HCT116 (cell line): ENCODE results near the gene GMEB1. TPM values are rescaled to one million over a fixed set of nuclear protein-coding genes. Genes with fewer than 3 reads are reported as not detected.

Source experiments
- ATAC-seq: fragments of 200-7000 bp; cut with Tn5 transposase; 2 replicates; pipeline ENCODE4 v1.9.1; 2020; ENCODE audit warnings: mild to moderate bottlenecking, moderate library complexity
- BruUV-seq: library from RNA; stranded (reverse); fragments of 400-500 nt; replicated peaks from 2 replicates; lab custom pipeline; 2021; lab: Mats Ljungman, UMichigan
- CTCF ChIA-PET: fragments of 300-600 bp; sonication (Branson Sonifier 250); formaldehyde crosslinking; loops from one replicate; lab custom pipeline; 2021; ENCODE audit warnings: antibody characterized with exemption; lab: Charles Lee
- POLR2A ChIA-PET: fragments of 300-600, 350-600 bp; sonication (Branson Sonifier 250); formaldehyde crosslinking; loops from one replicate; lab custom pipeline; 2021; ENCODE audit warnings: antibody characterized with exemption; lab: Charles Lee
- RAD21 ChIA-PET, 2 experiments: fragments of 300-600 bp; sonication (Branson Sonifier 250); formaldehyde crosslinking; loops; one replicate each; lab custom pipeline; 2023; ENCODE audit warnings: low total read pairs in 2 of 2; ENCODE audit not compliant: uncharacterized antibody in 2 of 2, unreplicated experiment in 2 of 2, low non-redundant PET in 1 of 2; lab: Charles Lee
- DNase-seq: peaks from one replicate; pipeline ENCODE4 v3.0.0-alpha.2; 2010; ENCODE audit warnings: low read depth, low spot score
- H2AFZ ChIP-seq: fragments of 200-600 bp; shearing (Covaris generic), sonication (generic); 2 replicates; pipeline ENCODE4 v1.6.1; 2017; ENCODE audit warnings: low read depth, mixed run types, mixed read lengths, antibody characterized with exemption, low read length; ENCODE audit not compliant: poor library complexity, severe bottlenecking
- H3K27ac ChIP-seq: 2 replicates; pipeline ENCODE4 v1.5.1; 2012; ENCODE audit warnings: low read depth, low read length
- H3K27me3 ChIP-seq: fragments of 200-600 bp; sonication (generic); 2 replicates; pipeline ENCODE4 v1.6.1; 2016; ENCODE audit warnings: mixed run types, low read length, mixed read lengths; ENCODE audit not compliant: insufficient read depth
- H3K36me3 ChIP-seq, 2 experiments: fragments of 200-500 bp in 1 of 2; fragments of 200-600 bp in 1 of 2; sonication (Bioruptor generic) in 1 of 2; sonication (generic) in 1 of 2; 2 replicates each; pipeline versions ENCODE4 v1.5.1 to v1.6.1; 2014 to 2016; ENCODE audit warnings: low read length in 2 of 2, inconsistent platforms in 1 of 2, mixed read lengths in 1 of 2, mixed run types in 1 of 2; ENCODE audit not compliant: insufficient read depth in 2 of 2, control insufficient read depth in 1 of 2
- H3K4me1 ChIP-seq, 2 experiments: fragments of 200-600 bp in 1 of 2; sonication (generic) in 1 of 2; 2 replicates each; pipeline versions ENCODE4 v1.5.1 to v1.6.1; 2012 to 2017; ENCODE audit warnings: low read length in 2 of 2, inconsistent platforms in 1 of 2, mild to moderate bottlenecking in 1 of 2, mixed read lengths in 1 of 2, mixed run types in 1 of 2, moderate library complexity in 1 of 2; ENCODE audit not compliant: insufficient read depth in 2 of 2, control insufficient read depth in 1 of 2
- H3K4me2 ChIP-seq: fragments of 200-600 bp; sonication (generic); 2 replicates; pipeline ENCODE4 v1.6.1; 2017; ENCODE audit warnings: mixed run types, low read length, mixed read lengths
- H3K4me3 ChIP-seq, 2 experiments: fragments of 200-600 bp in 1 of 2; sonication (generic) in 1 of 2; replicated peaks in 1 of 2; 2 replicates each; pipeline ENCODE4 v1.5.1; 2011 to 2016; ENCODE audit warnings: low read length in 2 of 2, control low read depth in 1 of 2, low read depth in 1 of 2, mild to moderate bottlenecking in 1 of 2, mixed read lengths in 1 of 2, mixed run types in 1 of 2
- H3K79me2 ChIP-seq: fragments of 200-600 bp; sonication (generic); 2 replicates; pipeline ENCODE4 v1.6.1; 2017; ENCODE audit warnings: mild to moderate bottlenecking, mixed run types, low read length, moderate library complexity, mixed read lengths; ENCODE audit not compliant: insufficient read depth
- H3K9ac ChIP-seq: fragments of 200-600 bp; sonication (generic); 2 replicates; pipeline ENCODE4 v1.6.1; 2016; ENCODE audit warnings: low read length, mixed read lengths
- H3K9me2 ChIP-seq: fragments of 200-600 bp; sonication (generic), shearing (Covaris generic); 2 replicates; pipeline ENCODE4 v1.6.1; 2017; ENCODE audit warnings: mixed run types, mild to moderate bottlenecking, moderate library complexity; ENCODE audit not compliant: insufficient read depth
- H3K9me3 ChIP-seq, 2 experiments: fragments of 200-500 bp in 1 of 2; fragments of 200-600 bp in 1 of 2; sonication (Bioruptor generic) in 1 of 2; sonication (generic) in 1 of 2; 2 replicates each; pipeline ENCODE4 v1.6.1; 2014 to 2017; ENCODE audit warnings: low read length in 2 of 2, mixed read lengths in 2 of 2, inconsistent platforms in 1 of 2, low read depth in 1 of 2, mild to moderate bottlenecking in 1 of 2, mixed run types in 1 of 2, moderate library complexity in 1 of 2; ENCODE audit not compliant: control insufficient read depth in 1 of 2, insufficient read depth in 1 of 2
- H4K20me1 ChIP-seq: fragments of 200-600 bp; sonication (generic), shearing (Covaris generic); 2 replicates; pipeline ENCODE4 v1.6.1; 2017; ENCODE audit warnings: mixed run types, mild to moderate bottlenecking, moderate library complexity; ENCODE audit not compliant: insufficient read depth
- ATF3 ChIP-seq: IDR thresholded peaks from 2 replicates; pipeline ENCODE4 v1.6.1; 2012
- CEBPB ChIP-seq: IDR thresholded peaks from 2 replicates; pipeline ENCODE4 v1.6.1; 2012; ENCODE audit warnings: low read depth
- CTCF ChIP-seq, 3 experiments: fragments of 200-600 bp in 1 of 3; sonication (generic) in 1 of 3; IDR thresholded peaks in 2 of 3; conservative IDR thresholded peaks in 1 of 3; 2 replicates each; pipeline ENCODE4 v1.5.1; 2012 to 2017; ENCODE audit warnings: low read depth in 2 of 3, low read length in 2 of 3, antibody characterized with exemption in 1 of 3, borderline replicate concordance in 1 of 3, control low read depth in 1 of 3, mild to moderate bottlenecking in 1 of 3, mixed read lengths in 1 of 3, mixed run types in 1 of 3, moderate library complexity in 1 of 3; ENCODE audit not compliant: insufficient read depth in 1 of 3
- POLR2A ChIP-seq: IDR thresholded peaks from 2 replicates; pipeline ENCODE4 v1.7.0; 2011; ENCODE audit warnings: borderline replicate concordance; ENCODE audit not compliant: insufficient read depth, insufficient read length; ENCODE audit errors: extremely low read depth
- POLR2AphosphoS5 ChIP-seq: IDR thresholded peaks from 2 replicates; pipeline ENCODE4 v1.6.1; 2011; ENCODE audit warnings: mild to moderate bottlenecking, low read depth, low read length, moderate library complexity
- RAD21 ChIP-seq: IDR thresholded peaks from 2 replicates; pipeline ENCODE4 v1.6.1; 2012; ENCODE audit warnings: low read depth, mild to moderate bottlenecking
- SIN3A ChIP-seq: IDR thresholded peaks from 2 replicates; pipeline ENCODE4 v1.6.1; 2012; ENCODE audit warnings: low read depth
- TCF7L2 ChIP-seq: IDR thresholded peaks from 2 replicates; pipeline ENCODE4 v1.7.0; 2011; ENCODE audit warnings: borderline replicate concordance, inconsistent platforms; ENCODE audit not compliant: insufficient read depth, insufficient read length; ENCODE audit errors: extremely low read depth
- YY1 ChIP-seq: IDR thresholded peaks from 2 replicates; pipeline ENCODE4 v1.6.1; 2011; ENCODE audit warnings: low read length, low read depth, moderate library complexity, mild to moderate bottlenecking; ENCODE audit not compliant: insufficient replicate concordance; ENCODE audit errors: extremely low read depth
- ZFX ChIP-seq: fragments of 450-650 bp; IDR thresholded peaks from 2 replicates; pipeline ENCODE4 v1.6.1; 2017
- intact Hi-C: fragments of 100-400 bp; cut with micrococcal nuclease; formaldehyde crosslinking; loops from 2 replicates; pipeline ENCODE4 v1.10.0; 2022
- total RNA-seq: library from RNA; stranded (reverse); gene quantifications from one replicate; pipeline ENCODE4 v1.2.1, GENCODE V29; 2021; ENCODE audit not compliant: unreplicated experiment
- TF ChIP-seq, protein P1 (sequence below): IDR thresholded peaks from 2 replicates; pipeline ENCODE4 v1.6.1; 2011; ENCODE audit warnings: mild to moderate bottlenecking, low read length, moderate library complexity; ENCODE audit not compliant: insufficient replicate concordance; ENCODE audit errors: extremely low read depth

The GMEB1 gene
- total RNA-seq, 1 experiment from 2014 or later, result 19.8 TPM

- RAD21 ChIA-PET, result interaction anchor here (0.6 to 1.0 kb wide), 4 partner anchors 29 to 236 kb away, joined by 4 to 7 read pairs (median 6); partner anchors contain the start of gene YTHDF2 (in 1 of the 2)
- Histone ChIP-seq H3K79me2 (peaks cover 36% of the 10 kb centered on the region), H3K27ac (peak within 1 kb of the TSS; percentile 97), H3K9ac (peak within 1 kb of the TSS; percentile 95), H3K4me2 (peak within 1 kb of the TSS; percentile 78), H2AFZ (no peak within 1 kb of the TSS), H3K4me1 (peaks cover 21 to 43% of the 10 kb centered on the region in 2 experiments; a peak in 3 of 4 replicates), H4K20me1 (no peaks in the 10 kb centered on the region), H3K36me3 (no peaks in the 10 kb centered on the region; a peak in 1 of 4 replicates), H3K27me3 (no peaks in the 10 kb centered on the region), H3K9me3 (no peaks in the 10 kb centered on the region), H3K4me3 (peak within 1 kb of the TSS; percentile 70 to 95), H3K9me2 (no peaks in the 10 kb centered on the region)
- peak; percentile 86 for ATAC-seq
- DNase-seq, result peak; percentile 89
- no peak for TF ChIP-seq RAD21
- TF ChIP-seq CEBPB, result no peak
- peak; percentile 63; the same call in 1 of the 2 replicates for TF ChIP-seq ZFX
- TF ChIP-seq POLR2AphosphoS5, result peak; percentile 99
- TF ChIP-seq POLR2A, result peak; percentile 98
- TF ChIP-seq ATF3, result no peak
- peak; percentile 53 for TF ChIP-seq TCF7L2
- peak; percentile 75 for TF ChIP-seq YY1
- peak in 1 of 3 experiments; percentile 27; a peak in 1 of 6 replicates for TF ChIP-seq CTCF (IDR thresholded peaks at IDR 0.05 in 2 of 3, conservative IDR thresholded peaks at IDR 0.05 in 1 of 3; ENCODE audit: borderline replicate concordance in 1 of 3, insufficient read depth in 1 of 3, low read depth in 2 of 3, low read length in 2 of 3)
- TF ChIP-seq SIN3A, result no peak
- TF ChIP-seq, protein P1, sequence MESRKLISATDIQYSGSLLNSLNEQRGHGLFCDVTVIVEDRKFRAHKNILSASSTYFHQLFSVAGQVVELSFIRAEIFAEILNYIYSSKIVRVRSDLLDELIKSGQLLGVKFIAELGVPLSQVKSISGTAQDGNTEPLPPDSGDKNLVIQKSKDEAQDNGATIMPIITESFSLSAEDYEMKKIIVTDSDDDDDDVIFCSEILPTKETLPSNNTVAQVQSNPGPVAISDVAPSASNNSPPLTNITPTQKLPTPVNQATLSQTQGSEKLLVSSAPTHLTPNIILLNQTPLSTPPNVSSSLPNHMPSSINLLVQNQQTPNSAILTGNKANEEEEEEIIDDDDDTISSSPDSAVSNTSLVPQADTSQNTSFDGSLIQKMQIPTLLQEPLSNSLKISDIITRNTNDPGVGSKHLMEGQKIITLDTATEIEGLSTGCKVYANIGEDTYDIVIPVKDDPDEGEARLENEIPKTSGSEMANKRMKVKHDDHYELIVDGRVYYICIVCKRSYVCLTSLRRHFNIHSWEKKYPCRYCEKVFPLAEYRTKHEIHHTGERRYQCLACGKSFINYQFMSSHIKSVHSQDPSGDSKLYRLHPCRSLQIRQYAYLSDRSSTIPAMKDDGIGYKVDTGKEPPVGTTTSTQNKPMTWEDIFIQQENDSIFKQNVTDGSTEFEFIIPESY, result peak; percentile 70
- TF ChIP-seq, all 23 proteins: peak for 7
- POLR2A ChIA-PET, result interaction anchor here (0.7 to 1.5 kb wide), 12 partner anchors 13 to 242 kb away, joined by 3 to 9 read pairs (median 4); partner anchors contain the start of genes GMEB1 and YTHDF2
- CTCF ChIA-PET, result interaction anchor here (0.9 to 1.0 kb wide), 3 partner anchors 94 to 234 kb away, joined by 3 to 9 read pairs (median 4); partner anchors contain the start of gene YTHDF2
- BruUV-seq, result TSS peak; percentile 95
- intact Hi-C loops, result loop anchor here (1.0 kb wide), 1 partner anchor 93 kb away; the partner anchor contains the start of gene YTHDF2
Observed at GRCh38 chr1:28642847-28643635, 25.5 kb upstream of the GMEB1 start, which contains the start of gene TAF12. TAF12 (minus strand) TSS chr1:28643067; CDS start chr1:28622081, 20,986 bp downstream.
